Heart right ventricle (tissue), 16 donors: ENCODE results near the gene SLC8A2. TPM values are rescaled to one million over a fixed set of nuclear protein-coding genes. Genes with fewer than 3 reads are reported as not detected.
A peak's percentile ranks its signal among the peaks of the same experiment; 100 is the strongest.

Source experiments
- ATAC-seq, 8 donors: fragments of 200-7000 bp; cut with Tn5 transposase; one replicate each; pipeline ENCODE4 v1.9.1; 2020; ENCODE audit warnings: mild to moderate bottlenecking in 8 of 8, moderate library complexity in 8 of 8, moderate number of reproducible peaks in 1 of 8
- DNase-seq, 2 donors: peaks; one replicate each; pipeline ENCODE4 v3.0.0-alpha.2; 2020
- H3K27ac ChIP-seq, 10 donors: fragments of 200-600 bp; sonication (generic) in 2 of 10; one replicate each; pipeline versions ENCODE4 v1.5.0 to v1.8.0; 2020 to 2022; ENCODE audit warnings: mild to moderate bottlenecking in 3 of 10
- H3K27me3 ChIP-seq, 7 donors: fragments of 200-600 bp; one replicate each; pipeline ENCODE4 v1.8.0; 2021 to 2022; ENCODE audit warnings: mild to moderate bottlenecking in 2 of 7
- H3K36me3 ChIP-seq, 9 donors: fragments of 200-600 bp; sonication (generic) in 1 of 9; one replicate each; pipeline versions ENCODE4 v1.5.0 to v1.8.0; 2020 to 2022; ENCODE audit warnings: mild to moderate bottlenecking in 2 of 9
- H3K4me1 ChIP-seq, 9 donors: fragments of 200-600 bp; sonication (generic) in 1 of 9; one replicate each; pipeline versions ENCODE4 v1.5.0 to v1.8.0; 2020 to 2022; ENCODE audit warnings: mild to moderate bottlenecking in 4 of 9
- H3K4me3 ChIP-seq, 10 donors: fragments of 200-600 bp; sonication (generic) in 2 of 10; one replicate each; pipeline versions ENCODE4 v1.5.0 to v1.8.0; 2020 to 2022; ENCODE audit warnings: mild to moderate bottlenecking in 7 of 10, moderate library complexity in 2 of 10
- H3K9me3 ChIP-seq, 11 donors: fragments of 200-600 bp in 10 of 11; sonication (generic) in 2 of 11; one replicate each; pipeline versions ENCODE4 v1.5.0 to v1.8.0; 2013 to 2022; ENCODE audit warnings: mild to moderate bottlenecking in 2 of 11, control low read depth in 1 of 11, moderate library complexity in 1 of 11
- WGBS, 2 donors: extraction: QIAGEN DNeasy Blood & Tissue Kit; methylation state at CpG; one replicate each; pipeline ENCODE4 v1.1.7; 2013; ENCODE audit warnings: inconsistent platforms in 1 of 2; 5-methylcytosine and 5-hydroxymethylcytosine counted together
- intact Hi-C, 10 donors: fragments of 100-400 bp; cut with DNase I; formaldehyde crosslinking; loops; one replicate each; pipeline versions ENCODE4 v1.11.1 to v1.14.2; 2022
- polyA plus RNA-seq, 2 donors: library from polyadenylated mRNA; stranded (reverse); fragments of 200-250 nt; gene quantifications; one replicate each; pipeline ENCODE4 v1.2.3, GENCODE V29; 2013
- total RNA-seq, 10 donors: library from RNA; stranded (reverse); fragmentation: NEBNext Ultra II Directional in 3 of 10; extraction: Animal tissue kit (Norgen Biotek cat#: 25700) in 3 of 10; gene quantifications; one replicate each; pipeline versions ENCODE4 v1.2.1 to v1.2.4, GENCODE V29; 2021 to 2023
- TF ChIP-seq, protein P1 (sequence below), 9 donors: fragments of 200-600 bp; sonication (generic) in 2 of 9; IDR thresholded peaks; one replicate each; pipeline versions ENCODE4 v1.5.0 to v1.8.0; 2021 to 2022; ENCODE audit warnings: antibody characterized with exemption in 9 of 9, mild to moderate bottlenecking in 5 of 9, moderate library complexity in 1 of 9
- donor health status: Arrhythmogenic right ventricular cardiomyopathy.
- donor health status: ischemic (EF 13 %, LVEDD 7.1; RV severe dilation, severe dysfunction).
- donor health status: healthy with polysubstance abuse.
- donor health status: DM: no; HTN: yes; CAD: no.
- donor health status: DM: no; HTN: no; CAD: no.
- donor health status: ischemic (EF 25% LVEDD 6.9; RV normal size, moderate dysfunction).
- donor health status: ischemic (EF 25% LVEDD 5.7; RV mildly dilated, moderate dysfunction).
- donor health status: healthy.
- donor health status: DM: yes; HTN: yes; CAD: no.
- donor health status: Ischemic cardiomyopathy.
- donor health status: ischemic (EF 35%, LVEDD 5.7; RV mildly dilated, moderate dysfunction).
- donor health status: nonischemic (EF 11% LVEDD 7.7; RV severe dilation, severe dysfunction).
- donor health status: DM: yes; HTN: yes; CAD: no.
- donor health status: PGD.
- donor health status: ischemic (EF 29% LVEDD 5.4; RV normal size, mild dysfunction).
- donor health status: nonischemic (EF 23%, LVEDD 6.1; RV moderate dilation, normal function).

Gene SLC8A2
- total and polyA plus RNA-seq, 12 donors = 0.03 to 0.64 (median 0.15) TPM; not detected in 3

DNA sequence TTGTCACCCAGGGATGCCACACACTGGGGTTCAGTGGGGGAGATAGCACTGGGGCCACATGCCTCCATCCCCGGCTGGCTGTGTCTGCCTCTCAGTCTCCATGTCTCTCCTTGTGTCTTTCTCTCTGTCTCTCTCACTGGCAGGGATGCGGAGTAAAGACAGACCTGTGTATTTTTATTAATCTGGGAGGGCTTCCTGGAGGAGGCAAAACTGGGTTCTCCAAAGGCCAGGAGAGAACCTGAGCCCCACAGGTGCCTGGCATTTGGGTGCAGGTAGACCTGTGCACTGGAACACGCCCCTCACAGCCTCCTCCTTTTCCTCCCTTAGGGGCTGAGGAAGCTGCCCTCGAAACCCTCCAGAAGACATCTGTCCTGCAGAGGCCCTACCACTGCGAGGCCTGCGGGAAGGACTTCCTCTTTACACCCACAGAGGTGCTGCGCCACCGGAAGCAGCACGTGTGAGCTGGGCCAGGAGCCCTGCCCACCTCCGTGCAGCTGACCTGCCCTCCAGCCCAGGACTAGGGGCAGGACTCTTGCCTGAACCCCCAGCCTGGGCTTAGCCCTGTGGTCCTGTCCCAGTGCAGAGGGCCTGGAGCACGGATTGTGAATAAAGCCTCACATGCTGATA lies 89.9 kb downstream of the SLC8A2 start:
- 71 to 81% methylated on average over 11 of the region's 11 CpGs for WGBS, 2 donors

DNA sequence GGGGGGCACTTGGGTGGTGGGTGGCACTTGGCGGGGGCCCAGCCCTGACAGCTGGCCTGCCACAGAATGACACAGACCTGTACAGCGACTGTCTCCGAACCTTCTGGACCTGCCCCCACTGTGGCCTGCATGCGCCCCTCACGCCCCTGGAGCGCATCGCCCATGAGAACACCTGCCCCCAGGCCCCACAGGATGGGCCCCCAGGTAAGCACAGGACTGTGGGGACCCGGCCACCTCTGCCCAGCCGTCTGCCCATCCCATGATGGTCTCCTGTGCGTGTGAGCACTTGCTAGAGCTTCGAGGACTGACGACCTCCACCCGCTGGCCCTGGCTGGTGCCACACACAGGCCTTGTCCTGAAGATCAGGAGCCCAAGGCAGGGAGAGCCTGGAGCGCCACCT lies 90.6 kb downstream of the SLC8A2 start:
- Histone ChIP-seq H3K4me3 (no peak overlapping the region), H3K4me1 (peaks cover 0 to 25% (median 6%) of the 10 kb centered on the region in 9 donors), H3K36me3 (peaks cover 0 to 66% (median 26%) of the 10 kb centered on the region in 9 donors), H3K27ac (peak overlapping the region in 1 of 10 donors; percentile 67), H3K9me3 (no peaks in the 10 kb centered on the region), H3K27me3 (peaks cover 0 to 3% (median 0%) of the 10 kb centered on the region in 7 donors)
- TF ChIP-seq, protein P1, sequence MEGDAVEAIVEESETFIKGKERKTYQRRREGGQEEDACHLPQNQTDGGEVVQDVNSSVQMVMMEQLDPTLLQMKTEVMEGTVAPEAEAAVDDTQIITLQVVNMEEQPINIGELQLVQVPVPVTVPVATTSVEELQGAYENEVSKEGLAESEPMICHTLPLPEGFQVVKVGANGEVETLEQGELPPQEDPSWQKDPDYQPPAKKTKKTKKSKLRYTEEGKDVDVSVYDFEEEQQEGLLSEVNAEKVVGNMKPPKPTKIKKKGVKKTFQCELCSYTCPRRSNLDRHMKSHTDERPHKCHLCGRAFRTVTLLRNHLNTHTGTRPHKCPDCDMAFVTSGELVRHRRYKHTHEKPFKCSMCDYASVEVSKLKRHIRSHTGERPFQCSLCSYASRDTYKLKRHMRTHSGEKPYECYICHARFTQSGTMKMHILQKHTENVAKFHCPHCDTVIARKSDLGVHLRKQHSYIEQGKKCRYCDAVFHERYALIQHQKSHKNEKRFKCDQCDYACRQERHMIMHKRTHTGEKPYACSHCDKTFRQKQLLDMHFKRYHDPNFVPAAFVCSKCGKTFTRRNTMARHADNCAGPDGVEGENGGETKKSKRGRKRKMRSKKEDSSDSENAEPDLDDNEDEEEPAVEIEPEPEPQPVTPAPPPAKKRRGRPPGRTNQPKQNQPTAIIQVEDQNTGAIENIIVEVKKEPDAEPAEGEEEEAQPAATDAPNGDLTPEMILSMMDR (IDR thresholded peaks at IDR 0.05) = no peak
- intact Hi-C loops = no loop called here
- DNase-seq (no peak), ATAC-seq (no peak)
- 90 to 94% methylated on average over 14 of the region's 14 CpGs for WGBS, 2 donors

More for the DNA sequence above, 89.9 kb downstream of the SLC8A2 start:
- intact Hi-C loops = no loop called here
- Histone ChIP-seq H3K9me3 (no peaks in the 10 kb centered on the region), H3K27ac (peak overlapping the region in 1 of 10 donors; percentile 67), H3K27me3 (peaks cover 0 to 3% (median 0%) of the 10 kb centered on the region in 7 donors), H3K4me1 (peaks cover 0 to 25% (median 4%) of the 10 kb centered on the region in 9 donors), H3K36me3 (peaks cover 0 to 60% (median 24%) of the 10 kb centered on the region in 9 donors), H3K4me3 (no peak overlapping the region)
- DNase-seq (no peak), ATAC-seq (no peak)
- TF ChIP-seq, protein P1 (IDR thresholded peaks at IDR 0.05) = no peak

DNA sequence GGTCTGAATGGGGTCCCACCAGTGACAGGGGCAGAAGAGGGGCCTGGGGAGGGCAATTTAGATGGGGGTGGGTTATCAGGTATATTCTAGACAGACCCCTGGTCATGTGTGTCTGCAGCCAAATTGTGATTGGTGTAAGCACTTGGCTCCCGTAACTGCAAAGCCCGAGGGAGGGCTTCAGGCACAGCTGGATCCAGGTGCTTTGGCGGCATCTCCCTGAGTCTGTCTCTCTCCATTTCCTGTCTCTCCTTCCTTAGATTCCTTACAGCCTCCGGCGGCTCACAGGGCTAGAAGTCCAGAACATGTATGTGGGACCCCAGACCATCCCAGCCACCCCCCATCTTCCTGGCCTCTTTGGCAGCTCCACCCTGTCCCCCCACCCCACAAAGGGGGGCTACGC lies 91.1 kb downstream of the SLC8A2 start:
- TF ChIP-seq, protein P1 (IDR thresholded peaks at IDR 0.05) = no peak
- no peak overlapping the region for H3K27ac ChIP-seq
- WGBS, 2 donors = 86 to 92% methylated on average over 6 of the region's 6 CpGs
- peaks cover 0 to 3% (median 0%) of the 10 kb centered on the region in 7 donors for H3K27me3 ChIP-seq
- H3K36me3 ChIP-seq = peaks cover 0 to 72% (median 31%) of the 10 kb centered on the region in 9 donors
- intact Hi-C loops = no loop called here
- no peaks in the 10 kb centered on the region for H3K9me3 ChIP-seq
- no peak for ATAC-seq
- no peak for DNase-seq
- peaks cover 0 to 25% (median 6%) of the 10 kb centered on the region in 9 donors for H3K4me1 ChIP-seq
- no peak overlapping the region for H3K4me3 ChIP-seq

DNA sequence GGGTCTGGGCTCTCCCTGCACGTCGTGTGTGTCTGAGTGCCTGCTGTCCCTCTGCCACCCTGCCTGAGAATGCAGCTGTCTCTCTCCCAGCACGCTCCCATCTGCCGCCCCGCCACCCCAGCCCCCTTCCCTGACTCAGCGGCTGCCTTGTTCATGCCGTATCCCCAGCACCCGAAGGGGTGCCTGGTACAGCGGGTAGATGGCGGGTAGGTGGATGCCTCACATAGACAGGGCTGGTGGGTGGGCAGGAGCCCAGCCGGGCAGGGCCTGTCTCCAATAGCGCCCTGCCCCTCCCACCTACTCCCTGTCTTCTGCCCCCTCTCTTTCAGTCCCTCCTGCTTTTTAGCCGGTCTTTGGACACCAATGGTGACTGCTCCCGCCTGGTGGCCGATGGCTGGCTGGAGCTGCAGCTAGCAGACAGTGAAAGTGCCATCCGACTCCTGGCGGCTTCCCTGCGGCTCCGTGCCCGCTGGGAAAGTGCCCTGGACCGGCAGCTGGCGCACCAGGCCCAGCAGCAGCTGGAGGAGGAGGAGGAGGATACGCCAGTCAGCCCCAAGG lies 92.2 kb downstream of the SLC8A2 start:
- TF ChIP-seq, protein P1 (IDR thresholded peaks at IDR 0.05) = no peak
- H3K27ac ChIP-seq = no peak overlapping the region
- 94 to 95% methylated on average over 23 of the region's 23 CpGs for WGBS, 2 donors
- no peaks in the 10 kb centered on the region for H3K9me3 ChIP-seq
- H3K4me3 ChIP-seq = no peak overlapping the region
- H3K27me3 ChIP-seq = no peaks in the 10 kb centered on the region
- intact Hi-C loops = no loop called here
- DNase-seq = no peak
- ATAC-seq = no peak
- H3K4me1 ChIP-seq = peaks cover 0 to 25% (median 6%) of the 10 kb centered on the region in 9 donors
- peaks cover 3 to 83% (median 42%) of the 10 kb centered on the region in 9 donors for H3K36me3 ChIP-seq
